Kidney (tissue), 14 donors: ENCODE data around the gene DMXL1. TPM values are rescaled to one million over a fixed set of nuclear protein-coding genes. Genes with fewer than 3 reads are reported as not detected.
A peak's percentile ranks its signal among the peaks of the same experiment; 100 is the strongest.
"Not testable (repeated sequence)": the region's sequence is repeated elsewhere in the genome, so short reads cannot be mapped to it uniquely, and the experiment has no call there.

ENCODE experiments used
- DNase-seq, 5 donors: peaks; one replicate each; pipeline ENCODE4 v3.0.0-alpha.2; 2013 to 2020
- FAIRE-seq: peaks from 2 replicates; lab custom pipeline; 2012; peaks lifted over from hg19 to GRCh38; lab: Jason Lieb, UNC
- H3K27ac ChIP-seq, 2 donors: one replicate each; pipeline ENCODE4 v1.7.0; 2013; ENCODE audit warnings: low read depth in 2 of 2, low read length in 2 of 2, inconsistent platforms in 1 of 2
- H3K27me3 ChIP-seq: one replicate; pipeline ENCODE4 v1.7.1; 2013; ENCODE audit warnings: low read length, inconsistent platforms; ENCODE audit not compliant: control insufficient read depth, insufficient read depth
- H3K36me3 ChIP-seq, 3 donors: one replicate each; pipeline versions ENCODE4 v1.7.0 to v1.7.1; 2013; ENCODE audit warnings: low read length in 3 of 3, control low read depth in 1 of 3, inconsistent platforms in 1 of 3; ENCODE audit not compliant: insufficient read depth in 3 of 3, control insufficient read depth in 2 of 3
- H3K4me1 ChIP-seq, 3 donors: one replicate each; pipeline versions ENCODE4 v1.7.0 to v1.7.1; 2013; ENCODE audit warnings: low read length in 3 of 3, inconsistent platforms in 1 of 3, low read depth in 1 of 3; ENCODE audit not compliant: control insufficient read depth in 2 of 3, insufficient read depth in 2 of 3
- H3K4me3 ChIP-seq, 3 donors: one replicate each; pipeline versions ENCODE4 v1.7.0 to v1.8.1; 2013; ENCODE audit warnings: low read length in 3 of 3, control low read depth in 1 of 3, inconsistent platforms in 1 of 3
- H3K9ac ChIP-seq, 3 donors: one replicate each; pipeline versions ENCODE4 v1.7.0 to v1.7.1; 2013; ENCODE audit warnings: low read length in 3 of 3, control low read depth in 1 of 3, inconsistent platforms in 1 of 3
- H3K9me3 ChIP-seq, 3 donors: one replicate each; pipeline versions ENCODE4 v1.7.0 to v1.7.1; 2013; ENCODE audit warnings: low read length in 3 of 3, control low read depth in 1 of 3, inconsistent platforms in 1 of 3; ENCODE audit not compliant: control insufficient read depth in 2 of 3, insufficient read depth in 1 of 3
- intact Hi-C: fragments of 100-400 bp; cut with DNase I; formaldehyde crosslinking; loops from one replicate; pipeline ENCODE4 v1.11.1; 2022
- polyA plus RNA-seq: library from polyadenylated mRNA; stranded (reverse); fragments of 350-450 nt; fragmentation: Illumina TruSeq; extraction: RNeasy Lipid Tissue Mini Kit (QIAGEN cat#74804); gene quantifications from one replicate; pipeline ENCODE4 v1.2.3, GENCODE V29; 2014; ENCODE audit warnings: low read depth, low replicate concordance; ENCODE audit not compliant: insufficient read depth
- total RNA-seq: library from RNA; stranded (reverse); fragmentation: NEBNext Ultra II Directional; extraction: Animal tissue kit (Norgen Biotek cat#: 25700); gene quantifications from one replicate; pipeline ENCODE4 v1.2.1, GENCODE V29; 2021
- TF ChIP-seq, protein P1 (sequence below): IDR thresholded peaks from 3 replicates; pipeline ENCODE4 v1.5.1; 2012; ENCODE audit warnings: mild to moderate bottlenecking, moderate library complexity, borderline replicate concordance; ENCODE audit not compliant: insufficient read depth; ENCODE audit errors: extremely low read depth
- donor health status: control.
- donor health status: control.
- donor health status: control.
- donor health status: control.
- donor health status: control.
- donor health status: DM: yes; HTN: yes; CAD: no.
- donor health status: Normal renal cell carcinoma (clear cell type).

DMXL1 gene
- total and polyA plus RNA-seq, 2 donors from 2014 or later, result 17.1 to 57.7 TPM

DNA sequence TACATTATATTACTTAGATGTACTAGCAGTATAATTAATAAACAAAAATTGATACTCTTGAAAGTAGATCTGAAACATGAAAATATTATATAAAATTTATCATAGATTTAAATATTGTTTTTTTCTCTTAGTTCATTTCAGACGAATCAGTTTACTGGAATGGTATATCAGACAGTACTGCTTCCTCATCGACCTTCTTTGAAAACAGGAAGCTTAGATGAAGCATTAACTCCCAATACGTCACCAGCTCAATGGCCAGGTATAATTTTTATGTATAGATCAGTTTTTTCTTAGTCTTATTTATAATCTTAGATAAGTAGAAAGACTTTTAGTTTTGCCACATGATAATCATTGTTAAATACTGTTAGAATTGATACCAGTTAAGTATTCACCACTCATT, 106.3 kb downstream of the DMXL1 start:
- Histone ChIP-seq H3K9ac (no peak overlapping the region), H3K4me1 (no peaks in the 10 kb centered on the region), H3K9me3 (no peaks in the 10 kb centered on the region), H3K27ac (no peak overlapping the region), H3K4me3 (no peak overlapping the region), H3K36me3 (peaks cover 0 to 5% (median 4%) of the 10 kb centered on the region in 3 donors), H3K27me3 (no peaks in the 10 kb centered on the region)
- DNase-seq (no peak), FAIRE-seq (peak; percentile 21)
- intact Hi-C loops, result no loop called here
- TF ChIP-seq, protein P1, sequence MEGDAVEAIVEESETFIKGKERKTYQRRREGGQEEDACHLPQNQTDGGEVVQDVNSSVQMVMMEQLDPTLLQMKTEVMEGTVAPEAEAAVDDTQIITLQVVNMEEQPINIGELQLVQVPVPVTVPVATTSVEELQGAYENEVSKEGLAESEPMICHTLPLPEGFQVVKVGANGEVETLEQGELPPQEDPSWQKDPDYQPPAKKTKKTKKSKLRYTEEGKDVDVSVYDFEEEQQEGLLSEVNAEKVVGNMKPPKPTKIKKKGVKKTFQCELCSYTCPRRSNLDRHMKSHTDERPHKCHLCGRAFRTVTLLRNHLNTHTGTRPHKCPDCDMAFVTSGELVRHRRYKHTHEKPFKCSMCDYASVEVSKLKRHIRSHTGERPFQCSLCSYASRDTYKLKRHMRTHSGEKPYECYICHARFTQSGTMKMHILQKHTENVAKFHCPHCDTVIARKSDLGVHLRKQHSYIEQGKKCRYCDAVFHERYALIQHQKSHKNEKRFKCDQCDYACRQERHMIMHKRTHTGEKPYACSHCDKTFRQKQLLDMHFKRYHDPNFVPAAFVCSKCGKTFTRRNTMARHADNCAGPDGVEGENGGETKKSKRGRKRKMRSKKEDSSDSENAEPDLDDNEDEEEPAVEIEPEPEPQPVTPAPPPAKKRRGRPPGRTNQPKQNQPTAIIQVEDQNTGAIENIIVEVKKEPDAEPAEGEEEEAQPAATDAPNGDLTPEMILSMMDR, result no peak

DNA sequence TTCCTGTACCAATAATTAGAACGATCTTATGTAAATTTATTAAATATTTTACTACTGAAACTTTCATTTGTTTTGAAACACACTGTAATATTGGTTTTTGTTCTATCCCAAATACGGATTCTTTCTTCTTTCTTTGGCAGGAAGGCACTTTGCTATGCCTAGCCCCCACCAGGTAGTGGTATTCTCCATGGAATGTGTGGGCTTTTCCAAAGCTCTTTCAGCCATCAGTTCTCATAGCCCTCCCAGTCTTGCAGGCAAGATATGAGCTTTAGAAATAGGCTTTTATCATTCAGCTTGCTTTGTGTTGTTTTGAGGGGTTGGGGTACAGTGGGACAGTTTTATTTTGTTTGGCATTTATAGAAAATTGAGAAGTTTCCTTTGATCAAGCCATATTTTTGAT, 107.5 kb downstream of the DMXL1 start:
- no peak overlapping the region for H3K9ac ChIP-seq
- no peaks in the 10 kb centered on the region for H3K4me1 ChIP-seq
- intact Hi-C loops, result no loop called here
- no peak for FAIRE-seq
- no peak overlapping the region for H3K27ac ChIP-seq
- no peaks in the 10 kb centered on the region for H3K27me3 ChIP-seq
- H3K9me3 ChIP-seq, result no peaks in the 10 kb centered on the region
- TF ChIP-seq, protein P1, result no peak
- peaks cover 0 to 5% (median 0%) of the 10 kb centered on the region in 3 donors for H3K36me3 ChIP-seq
- DNase-seq, result no peak
- H3K4me3 ChIP-seq, result no peak overlapping the region

DNA sequence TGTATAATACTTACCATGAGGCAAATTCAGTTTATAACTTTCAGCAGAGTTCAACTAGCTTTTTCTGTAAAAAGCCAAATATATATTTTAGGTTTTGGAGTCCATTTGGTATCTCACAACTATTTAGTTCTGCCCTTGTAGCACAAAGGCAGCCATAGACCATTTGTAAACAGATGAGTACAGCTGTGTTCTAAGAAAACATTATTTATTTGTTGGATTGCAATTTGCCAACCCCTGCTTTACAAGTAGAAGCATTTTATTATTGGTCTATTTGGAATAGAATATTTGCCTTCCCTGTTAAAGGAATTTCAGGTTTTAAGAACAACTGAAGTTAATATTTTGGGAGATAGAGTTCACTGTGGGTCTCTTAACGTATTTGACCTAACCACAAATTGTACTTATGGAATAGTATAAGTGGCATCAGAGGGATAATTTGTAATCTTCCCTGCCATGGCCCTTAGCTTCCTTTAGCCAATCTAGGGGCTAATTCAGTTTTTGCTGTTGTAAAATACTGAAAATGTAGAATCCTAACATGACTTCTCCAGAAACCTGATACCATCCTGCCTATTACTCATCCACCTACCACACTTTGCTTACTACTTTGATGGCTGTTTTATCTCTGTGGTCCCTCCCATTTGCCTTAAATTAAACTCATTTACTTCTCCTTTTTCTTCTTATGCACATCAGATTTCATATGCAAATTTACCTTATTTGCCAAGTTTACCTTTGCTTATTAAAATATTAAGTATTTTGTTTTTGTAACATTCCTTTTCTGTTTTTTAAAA, 109.2 kb downstream of the DMXL1 start:
- FAIRE-seq (no peak), DNase-seq (peak in 1 of 5 donors; percentile 2)
- Histone ChIP-seq H3K4me1 (no peaks in the 10 kb centered on the region), H3K27ac (no peak overlapping the region), H3K9ac (no peak overlapping the region), H3K27me3 (no peaks in the 10 kb centered on the region), H3K36me3 (peaks cover 0 to 2% (median 0%) of the 10 kb centered on the region in 3 donors), H3K4me3 (no peak overlapping the region), H3K9me3 (no peaks in the 10 kb centered on the region)
- TF ChIP-seq, protein P1, result no peak
- intact Hi-C loops, result no loop called here

DNA sequence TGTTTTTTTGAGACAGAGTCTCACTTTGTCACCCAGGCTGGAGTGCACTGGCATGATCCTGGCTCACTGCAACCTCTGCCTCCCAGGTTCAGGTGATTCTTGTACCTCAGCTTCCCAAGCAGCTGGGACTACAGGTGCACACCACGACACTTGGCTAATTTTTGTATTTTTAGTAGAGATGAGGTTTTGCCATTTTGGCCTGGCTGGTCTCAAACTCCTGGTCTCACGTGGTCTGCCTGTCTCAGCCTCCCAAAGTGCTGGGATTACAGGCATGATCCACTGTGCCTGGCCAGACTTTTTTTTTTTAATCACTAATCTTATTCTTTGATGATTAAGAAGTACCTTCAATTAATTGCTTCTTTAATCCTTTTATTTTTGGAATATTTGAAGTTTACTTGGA, 114.6 kb downstream of the DMXL1 start:
- H3K9me3 ChIP-seq, H3K4me1 ChIP-seq, H3K4me3 ChIP-seq, FAIRE-seq, intact Hi-C loops, H3K27ac ChIP-seq, H3K27me3 ChIP-seq, H3K36me3 ChIP-seq, H3K9ac ChIP-seq: not testable (repeated sequence)
- peak in 2 of 5 donors; percentile 3 to 11 for DNase-seq
